ENCODE data around the gene ADARB2. TPM values are rescaled to one million over a fixed set of nuclear protein-coding genes. Genes with fewer than 3 reads are reported as not detected.

Gene ADARB2
- total RNA-seq, 2 experiments from 2014 or later, result 0.28 to 0.40 TPM

DNA sequence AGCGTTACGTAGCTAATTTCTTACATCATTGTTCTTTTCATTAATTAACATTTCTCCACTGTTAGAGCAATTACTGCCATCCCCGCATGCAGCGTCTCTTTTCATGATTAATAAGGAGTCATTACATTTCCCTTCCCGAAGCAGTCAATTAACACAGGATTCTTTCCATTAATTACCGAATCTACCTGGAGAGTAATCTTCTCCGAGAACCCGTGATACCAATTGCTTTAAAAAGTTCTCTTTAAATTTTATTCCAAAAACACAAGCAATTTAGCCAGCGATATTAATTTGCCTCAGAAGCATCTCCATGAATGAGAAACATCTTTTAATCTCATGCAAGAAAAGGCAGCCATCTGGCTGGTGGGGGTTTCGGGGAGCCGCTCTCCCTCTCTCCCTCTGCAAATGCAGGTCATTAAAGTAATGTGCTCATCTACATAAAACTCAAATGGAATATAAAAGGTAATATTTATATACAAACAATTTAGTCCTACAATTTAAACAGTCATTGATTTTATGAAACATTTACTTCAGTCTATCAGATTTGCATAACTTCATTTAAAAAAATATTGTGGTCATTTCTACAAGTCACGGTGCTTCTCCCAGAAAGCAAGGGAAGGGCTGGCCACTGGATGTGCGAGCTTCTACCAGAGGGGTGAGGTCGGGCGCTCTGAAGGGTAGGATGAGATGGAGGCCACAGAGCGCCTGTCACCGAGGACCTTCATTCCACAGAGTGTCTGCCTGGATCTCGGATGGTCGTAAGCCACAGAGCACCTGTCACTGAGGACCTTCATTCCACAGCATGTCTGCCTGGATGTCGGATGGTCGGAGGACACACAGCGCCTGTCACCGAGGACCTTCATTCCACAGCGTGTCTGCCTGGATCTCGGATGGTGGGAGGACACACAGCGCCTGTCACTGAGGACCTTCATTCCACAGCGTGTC lies 536.2 kb downstream of the ADARB2 start:
- no peaks in the 10 kb centered on the region for H3K9me3 Mint-ChIP-seq
- no peaks in the 10 kb centered on the region for H3K36me3 Mint-ChIP-seq
- peaks cover 17% of the 10 kb centered on the region for H3K27me3 Mint-ChIP-seq
- no peak for ATAC-seq (ENCODE audit: low read depth)
- no peak for DNase-seq
- H3K27ac Mint-ChIP-seq, result no peak overlapping the region
- H3K4me1 Mint-ChIP-seq, result no peaks in the 10 kb centered on the region
- H3K4me3 Mint-ChIP-seq, result no peak overlapping the region
- POLR2A ChIA-PET, result no interaction called here

DNA sequence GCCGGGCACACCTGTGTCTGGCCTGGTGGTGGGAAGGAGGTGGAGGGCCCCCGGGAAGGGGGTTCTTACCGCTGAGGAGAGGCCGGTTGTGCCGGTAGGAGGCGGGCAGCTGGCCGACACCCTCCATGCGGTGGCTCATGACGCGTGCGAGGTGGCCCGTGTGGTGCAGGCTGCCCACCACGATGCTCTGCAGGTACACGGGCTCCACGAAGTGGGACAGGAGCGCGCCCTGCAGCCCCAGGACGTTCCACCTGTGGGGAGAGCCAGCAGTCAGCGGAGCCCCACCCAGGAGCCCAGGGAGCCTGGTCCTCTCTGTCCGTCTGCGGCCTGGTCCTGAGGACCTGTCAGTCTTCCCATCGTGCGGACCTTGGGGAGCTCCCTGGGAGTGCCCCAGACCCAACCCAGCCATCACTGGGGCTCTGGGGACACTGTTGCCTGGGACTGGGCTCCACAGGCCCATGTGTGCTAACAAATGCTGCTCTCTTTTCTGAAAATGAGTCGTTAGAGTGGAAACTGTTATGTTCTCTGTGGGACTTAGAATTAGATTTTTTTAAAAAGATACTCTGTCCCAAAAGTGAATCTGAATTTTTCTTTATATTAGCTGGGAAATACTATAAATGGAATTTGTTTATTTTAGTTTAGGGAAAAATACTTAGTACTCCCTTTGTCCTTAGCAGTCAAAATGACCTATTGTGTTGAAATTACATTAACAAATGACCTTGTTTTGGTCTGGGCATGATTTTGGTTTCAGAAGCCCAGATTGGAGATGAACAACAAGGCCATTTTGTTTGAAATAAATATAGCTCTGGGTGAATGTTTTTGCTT lies 537.2 kb downstream of the ADARB2 start:
- H3K4me1 Mint-ChIP-seq, result no peaks in the 10 kb centered on the region
- ATAC-seq (ENCODE audit: low read depth), result no peak
- POLR2A ChIA-PET, result no interaction called here

DNA sequence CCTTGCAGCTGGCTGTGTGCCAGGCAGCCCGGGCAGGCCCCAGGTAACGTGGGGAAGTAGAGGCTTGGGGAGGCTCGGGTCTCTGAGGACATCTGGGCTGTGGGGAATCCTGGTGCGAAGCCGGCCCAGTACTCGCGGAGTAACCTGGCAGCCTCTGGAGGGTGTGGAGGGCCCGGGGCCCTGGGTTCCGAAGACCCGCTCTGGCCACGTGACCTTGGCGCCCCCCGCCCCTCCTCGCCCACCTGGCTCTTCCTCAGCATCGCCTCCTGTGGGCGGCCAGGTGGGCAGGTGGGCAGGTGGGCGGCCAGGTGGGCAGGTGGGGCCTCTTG lies 538.0 kb downstream of the ADARB2 start:
- POLR2A ChIA-PET, result no interaction called here
- H3K9me3 Mint-ChIP-seq, result no peaks in the 10 kb centered on the region
- H3K36me3 Mint-ChIP-seq, result no peaks in the 10 kb centered on the region
- ATAC-seq (ENCODE audit: low read depth), result no peak
- no peak overlapping the region for H3K27ac Mint-ChIP-seq
- H3K27me3 Mint-ChIP-seq, result peaks cover 23% of the 10 kb centered on the region
- DNase-seq, result no peak
- peaks cover 1% of the 10 kb centered on the region for H3K4me1 Mint-ChIP-seq
- H3K4me3 Mint-ChIP-seq, result no peak overlapping the region

More for the DNA sequence above, 537.2 kb downstream of the ADARB2 start:
- Mint-ChIP-seq H3K9me3 (no peaks in the 10 kb centered on the region), H3K4me3 (no peak overlapping the region), H3K27me3 (peaks cover 18% of the 10 kb centered on the region), H3K36me3 (no peaks in the 10 kb centered on the region), H3K27ac (no peak overlapping the region)
- no peak for DNase-seq

DNA sequence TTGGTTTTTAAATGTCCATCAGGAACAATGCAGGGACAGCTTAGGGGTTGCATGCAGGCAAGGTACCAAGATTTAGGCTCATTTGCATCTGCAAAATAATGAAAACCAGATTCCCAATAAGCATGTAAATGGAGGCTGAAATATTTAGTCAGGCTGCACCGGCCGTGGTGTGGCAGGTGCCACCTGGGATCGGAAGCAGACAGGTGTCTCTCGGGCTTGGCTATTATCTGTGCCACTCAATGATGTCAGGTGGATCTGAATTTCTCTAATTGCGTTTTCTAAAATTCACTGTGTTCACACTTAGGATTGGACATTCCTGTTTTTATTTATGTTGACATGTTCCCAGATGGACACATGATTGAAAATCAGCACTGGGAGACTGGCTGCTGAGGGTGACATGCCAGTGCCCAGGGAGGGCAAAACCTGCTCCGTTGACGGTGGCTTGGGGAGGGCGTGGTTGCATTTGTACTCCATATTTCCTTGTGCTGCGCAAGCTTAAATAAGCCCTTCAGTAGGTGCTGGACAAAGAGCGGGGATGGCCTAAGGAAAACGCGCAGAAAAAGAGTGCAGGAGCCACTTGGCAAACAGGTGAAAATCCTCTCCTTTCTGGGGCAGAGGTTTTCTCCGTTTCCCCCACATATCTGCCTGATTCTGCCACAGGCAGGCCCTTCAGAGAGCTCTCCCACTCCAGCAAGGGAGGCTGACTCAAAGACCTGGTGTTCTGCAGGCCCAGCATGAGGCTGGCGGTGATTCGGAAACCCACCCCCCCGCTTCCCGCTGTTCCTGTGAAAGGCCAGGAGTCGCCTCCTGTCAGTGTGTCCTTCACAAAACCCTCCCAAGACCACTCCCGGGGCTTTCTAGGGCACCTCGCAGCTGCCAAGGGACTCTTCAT lies 538.6 kb downstream of the ADARB2 start:
- H3K9me3 Mint-ChIP-seq, result no peaks in the 10 kb centered on the region

DNA sequence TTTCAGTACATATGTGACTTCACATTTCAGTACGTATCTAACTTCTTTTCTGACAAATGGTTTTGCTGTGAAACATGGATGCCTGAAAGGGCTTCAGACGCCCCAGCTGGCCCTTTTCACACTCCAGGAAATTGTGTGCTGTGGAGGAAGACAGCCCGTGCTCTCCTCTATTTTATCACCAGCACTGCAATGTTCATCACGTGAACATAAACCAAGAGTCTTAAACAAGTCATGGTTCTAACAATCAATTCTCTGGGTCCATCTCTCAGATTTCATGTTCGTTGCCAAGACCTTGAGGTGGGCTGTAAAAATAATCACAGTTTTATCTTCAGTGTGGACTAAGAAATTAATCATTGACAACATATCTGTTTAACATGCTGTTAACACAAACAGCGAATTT lies 539.9 kb downstream of the ADARB2 start:
- no peak for ATAC-seq (ENCODE audit: low read depth)

More for the DNA sequence above, 538.6 kb downstream of the ADARB2 start:
- Mint-ChIP-seq H3K4me3 (no peak overlapping the region), H3K27me3 (peaks cover 23% of the 10 kb centered on the region), H3K27ac (no peak overlapping the region), H3K4me1 (peaks cover 4% of the 10 kb centered on the region), H3K36me3 (no peaks in the 10 kb centered on the region)
- no peak for DNase-seq
- no peak for ATAC-seq (ENCODE audit: low read depth)
- POLR2A ChIA-PET, result no interaction called here

DNA sequence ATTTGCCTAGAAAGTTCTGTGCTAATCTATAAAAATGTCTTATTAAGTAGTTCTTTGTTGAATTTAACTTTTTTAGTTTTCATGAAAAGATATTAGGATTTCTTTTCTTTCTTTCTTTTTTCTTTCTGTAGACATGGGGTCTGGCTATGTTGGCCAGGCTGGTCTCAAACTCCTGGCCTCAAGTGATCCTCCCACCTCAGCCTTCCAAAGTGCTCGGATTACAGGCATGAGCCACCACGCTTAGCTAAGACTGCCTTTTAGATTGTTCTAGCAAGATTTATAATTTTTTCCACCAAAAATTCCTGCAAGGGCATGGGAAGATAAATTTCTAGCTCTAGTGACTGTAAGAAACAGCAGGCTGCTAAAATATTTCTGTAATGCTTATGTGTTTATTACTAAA lies 540.7 kb downstream of the ADARB2 start:
- POLR2A ChIA-PET, result no interaction called here
- DNase-seq (no peak), ATAC-seq (ENCODE audit: low read depth) (no peak)

More for the DNA sequence above, 539.9 kb downstream of the ADARB2 start:
- POLR2A ChIA-PET, result no interaction called here
- Mint-ChIP-seq H3K36me3 (no peaks in the 10 kb centered on the region), H3K4me1 (peaks cover 9% of the 10 kb centered on the region), H3K4me3 (no peak overlapping the region), H3K9me3 (no peaks in the 10 kb centered on the region), H3K27ac (no peak overlapping the region), H3K27me3 (peaks cover 23% of the 10 kb centered on the region)
- no peak for DNase-seq

DNA sequence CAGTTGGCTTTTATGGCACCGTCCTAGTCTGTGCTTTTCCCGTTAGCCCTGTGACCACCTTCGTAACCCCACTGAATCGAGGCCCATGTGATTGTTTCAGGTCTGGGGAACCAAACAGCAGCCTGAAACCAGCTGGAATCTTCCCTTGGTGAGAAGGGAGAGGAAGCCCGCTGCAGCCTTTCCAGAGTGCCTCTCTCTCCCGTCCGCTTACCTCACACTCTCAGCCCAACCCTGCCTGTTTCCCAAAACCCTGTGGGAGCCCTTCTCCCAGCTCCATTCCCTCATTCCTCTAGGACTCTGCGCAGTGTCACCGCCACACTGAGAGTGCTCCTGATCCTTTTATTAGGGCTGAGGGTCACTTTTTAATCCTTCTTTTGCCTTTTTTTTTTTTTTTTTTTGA lies 541.5 kb downstream of the ADARB2 start:
- no peaks in the 10 kb centered on the region for H3K36me3 Mint-ChIP-seq
- ATAC-seq (ENCODE audit: low read depth) (no peak), DNase-seq (no peak)
- no peak overlapping the region for H3K27ac Mint-ChIP-seq
- H3K27me3 Mint-ChIP-seq, result peaks cover 21% of the 10 kb centered on the region
- POLR2A ChIA-PET, result interaction anchor here (0.7 kb wide), 1 partner anchor 299 kb away, joined by 7 read pairs; no protein-coding TSS in a partner anchor
- H3K9me3 Mint-ChIP-seq, result no peaks in the 10 kb centered on the region
- H3K4me1 Mint-ChIP-seq, result peaks cover 9% of the 10 kb centered on the region
- no peak overlapping the region for H3K4me3 Mint-ChIP-seq

More for the DNA sequence above, 540.7 kb downstream of the ADARB2 start:
- H3K9me3 Mint-ChIP-seq, result no peaks in the 10 kb centered on the region
- H3K27ac Mint-ChIP-seq, result no peak overlapping the region
- H3K4me1 Mint-ChIP-seq, result peaks cover 9% of the 10 kb centered on the region
- H3K4me3 Mint-ChIP-seq, result no peak overlapping the region
- no peaks in the 10 kb centered on the region for H3K36me3 Mint-ChIP-seq
- peaks cover 23% of the 10 kb centered on the region for H3K27me3 Mint-ChIP-seq

DNA sequence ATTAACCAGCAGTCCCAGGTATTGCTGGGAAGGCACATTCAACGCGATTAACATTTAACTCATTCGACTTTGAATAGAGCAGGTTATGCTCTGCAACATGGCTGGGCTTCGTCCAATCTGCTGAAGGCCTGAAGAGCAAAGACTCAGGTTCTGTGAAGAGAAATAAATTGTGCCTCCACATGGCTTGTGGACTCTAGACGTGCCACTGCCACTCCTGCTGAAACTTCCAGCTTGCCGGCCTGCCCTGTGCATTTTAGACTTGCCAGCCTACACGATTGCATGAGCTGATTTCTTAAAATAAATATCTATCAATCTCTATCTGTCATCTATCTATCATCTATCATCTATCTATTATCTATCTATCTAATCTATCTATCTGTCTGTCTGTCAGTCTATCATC lies 543.2 kb downstream of the ADARB2 start:
- no peak overlapping the region for H3K27ac Mint-ChIP-seq

DNA sequence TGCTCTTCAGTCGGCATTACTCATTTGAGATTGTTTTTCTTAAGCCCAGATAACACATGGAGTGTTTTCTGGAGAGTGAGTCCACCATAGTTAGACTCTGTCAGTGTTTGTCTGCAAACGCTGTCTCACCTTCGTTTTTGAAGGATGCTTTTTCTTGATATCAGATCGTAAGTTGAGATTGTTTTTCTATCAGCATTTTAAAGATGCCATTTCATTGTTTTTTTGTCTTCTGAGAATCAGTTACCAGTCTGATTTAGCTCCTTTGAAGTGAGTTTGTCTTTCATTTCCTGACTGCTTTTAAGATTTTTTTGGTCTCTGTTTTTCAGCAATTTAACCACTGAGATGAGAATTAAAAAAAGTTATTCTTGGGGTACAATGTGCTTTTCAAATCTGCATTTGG lies 543.8 kb downstream of the ADARB2 start:
- POLR2A ChIA-PET, result no interaction called here
- ATAC-seq (ENCODE audit: low read depth) (no peak), DNase-seq (no peak)
- H3K4me1 Mint-ChIP-seq, result peaks cover 9% of the 10 kb centered on the region
- H3K4me3 Mint-ChIP-seq, result peak overlapping the region; percentile 13
- H3K36me3 Mint-ChIP-seq, result no peaks in the 10 kb centered on the region
- no peaks in the 10 kb centered on the region for H3K9me3 Mint-ChIP-seq
- peaks cover 21% of the 10 kb centered on the region for H3K27me3 Mint-ChIP-seq
- peak overlapping the region; percentile 24 for H3K27ac Mint-ChIP-seq

More for the DNA sequence above, 543.2 kb downstream of the ADARB2 start:
- no peaks in the 10 kb centered on the region for H3K9me3 Mint-ChIP-seq
- peaks cover 24% of the 10 kb centered on the region for H3K27me3 Mint-ChIP-seq
- no peak overlapping the region for H3K4me3 Mint-ChIP-seq
- H3K4me1 Mint-ChIP-seq, result peaks cover 9% of the 10 kb centered on the region
- DNase-seq, result no peak
- H3K36me3 Mint-ChIP-seq, result no peaks in the 10 kb centered on the region
- no peak for ATAC-seq (ENCODE audit: low read depth)
- POLR2A ChIA-PET, result no interaction called here

DNA sequence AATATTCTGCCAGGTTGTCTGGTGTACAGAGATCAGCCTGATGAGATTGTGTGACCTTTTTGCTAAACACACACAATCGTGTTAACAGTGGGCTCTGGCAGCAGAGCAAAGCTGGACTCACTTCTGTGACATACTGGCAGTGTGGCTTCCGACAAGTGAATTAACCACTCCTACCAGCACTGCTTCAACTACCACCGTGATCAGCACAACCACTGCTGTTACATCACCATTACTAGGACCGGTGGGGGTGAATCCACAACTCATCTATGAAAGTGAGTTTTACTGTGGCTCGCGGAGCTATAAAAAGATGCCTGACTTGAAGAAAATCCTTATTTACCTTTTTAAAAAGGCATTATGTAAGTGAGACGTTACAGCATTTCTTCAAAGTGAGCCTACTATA lies 545.6 kb downstream of the ADARB2 start:
- H3K27me3 Mint-ChIP-seq, result peaks cover 10% of the 10 kb centered on the region
- no peak overlapping the region for H3K27ac Mint-ChIP-seq
- ATAC-seq (ENCODE audit: low read depth) (no peak), DNase-seq (no peak)
- H3K36me3 Mint-ChIP-seq, result no peaks in the 10 kb centered on the region
- no peaks in the 10 kb centered on the region for H3K9me3 Mint-ChIP-seq
- H3K4me1 Mint-ChIP-seq, result peaks cover 9% of the 10 kb centered on the region
- POLR2A ChIA-PET, result no interaction called here
- H3K4me3 Mint-ChIP-seq, result no peak overlapping the region

DNA sequence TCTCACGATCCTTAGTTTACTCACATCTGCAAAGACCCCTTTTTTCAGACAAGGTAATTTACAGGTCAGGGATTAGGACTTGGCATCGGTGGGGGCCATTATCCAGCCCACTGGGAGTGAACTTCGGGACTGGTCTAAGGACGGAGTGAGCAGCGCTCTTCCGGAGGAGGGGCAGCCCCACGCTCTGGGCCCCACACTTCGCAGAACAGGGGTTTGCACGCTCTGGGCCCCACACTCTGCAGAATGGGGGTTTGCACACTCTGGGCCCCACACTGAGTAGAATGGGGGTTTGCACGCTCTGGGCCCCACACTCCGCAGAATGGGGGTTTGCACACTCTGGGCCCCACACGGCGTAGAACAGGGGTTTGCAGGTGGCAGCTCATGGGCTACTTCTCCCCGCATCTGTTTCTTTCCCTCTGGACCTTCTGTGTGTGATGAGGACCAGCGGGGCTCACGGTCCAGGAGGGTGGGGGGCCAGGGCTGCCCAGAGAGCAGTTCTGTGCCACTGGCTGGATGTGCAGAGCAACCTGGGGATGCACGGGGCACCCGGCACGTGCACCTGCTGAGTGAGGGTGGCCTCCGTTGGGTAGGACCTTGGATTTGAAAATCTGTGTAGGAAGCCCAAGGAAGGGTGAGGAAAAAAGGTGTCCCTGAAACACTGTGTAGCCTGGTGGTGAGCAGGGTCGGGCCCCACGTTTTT lies 546.4 kb downstream of the ADARB2 start:
- Mint-ChIP-seq H3K27me3 (peaks cover 10% of the 10 kb centered on the region), H3K9me3 (no peaks in the 10 kb centered on the region), H3K36me3 (no peaks in the 10 kb centered on the region), H3K4me3 (no peak overlapping the region), H3K27ac (no peak overlapping the region), H3K4me1 (peaks cover 9% of the 10 kb centered on the region)
- DNase-seq, result no peak
- POLR2A ChIA-PET, result no interaction called here
- no peak for ATAC-seq (ENCODE audit: low read depth)

DNA sequence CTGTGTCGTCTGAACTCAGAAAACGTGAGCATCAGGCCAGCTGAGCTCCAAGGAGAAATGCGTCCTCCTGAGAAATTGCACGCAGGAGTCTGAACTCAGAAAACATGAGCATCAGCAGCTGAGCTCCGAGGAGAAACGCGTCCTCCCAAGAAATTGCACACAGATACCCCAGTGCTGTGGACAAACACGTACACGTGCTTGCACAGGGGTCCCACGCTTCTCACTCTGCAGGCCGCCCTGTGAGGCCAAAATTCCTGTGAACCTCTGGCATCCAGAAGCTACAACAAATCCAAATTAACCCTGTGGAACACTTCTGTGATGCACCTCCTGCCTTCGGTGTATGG lies 547.3 kb downstream of the ADARB2 start:
- ATAC-seq (ENCODE audit: low read depth) (no peak), DNase-seq (no peak)
- H3K36me3 Mint-ChIP-seq, result no peaks in the 10 kb centered on the region
- POLR2A ChIA-PET, result no interaction called here
- H3K4me1 Mint-ChIP-seq, result peaks cover 9% of the 10 kb centered on the region
- H3K27me3 Mint-ChIP-seq, result peaks cover 9% of the 10 kb centered on the region
- no peaks in the 10 kb centered on the region for H3K9me3 Mint-ChIP-seq
- no peak overlapping the region for H3K27ac Mint-ChIP-seq
- H3K4me3 Mint-ChIP-seq, result no peak overlapping the region

Measured in activated naive CD8-positive, alpha-beta T cell treated with anti-CD3 and anti-CD28 coated beads, Interleukin-2, amount 10 ng/mL, durations not matched to agents 7 days and 5 days (primary cell).